AG04449 (cell line): ENCODE measurements around the gene SORBS1.

Source experiments
- CTCF ChIA-PET: fragments of 350-600 bp; formaldehyde crosslinking; extraction: SDS; loops from one replicate; lab custom pipeline; 2021; ENCODE audit warnings: antibody characterized with exemption; lab: Yijun Ruan, JAX
- POLR2A ChIA-PET: fragments of 400-600, 350-600 bp; formaldehyde crosslinking; extraction: SDS; loops from one replicate; lab custom pipeline; 2020; ENCODE audit warnings: antibody characterized with exemption, inconsistent platforms; lab: Yijun Ruan, JAX
- DNase-seq: peaks from one replicate; pipeline ENCODE4 v3.0.0-alpha.2; 2010; ENCODE audit warnings: low read depth, low spot score
- H3K4me3 ChIP-seq: 2 replicates; pipeline ENCODE4 v1.5.1; 2011; ENCODE audit warnings: low read depth, mild to moderate bottlenecking, control low read depth, low read length
- CTCF ChIP-seq: IDR thresholded peaks from one replicate; pipeline ENCODE4 v1.5.1; 2011; ENCODE audit warnings: mild to moderate bottlenecking, moderate library complexity, low read length, control low read depth, inconsistent platforms; ENCODE audit not compliant: insufficient read depth; ENCODE audit errors: missing control alignments

SORBS1 gene

DNA sequence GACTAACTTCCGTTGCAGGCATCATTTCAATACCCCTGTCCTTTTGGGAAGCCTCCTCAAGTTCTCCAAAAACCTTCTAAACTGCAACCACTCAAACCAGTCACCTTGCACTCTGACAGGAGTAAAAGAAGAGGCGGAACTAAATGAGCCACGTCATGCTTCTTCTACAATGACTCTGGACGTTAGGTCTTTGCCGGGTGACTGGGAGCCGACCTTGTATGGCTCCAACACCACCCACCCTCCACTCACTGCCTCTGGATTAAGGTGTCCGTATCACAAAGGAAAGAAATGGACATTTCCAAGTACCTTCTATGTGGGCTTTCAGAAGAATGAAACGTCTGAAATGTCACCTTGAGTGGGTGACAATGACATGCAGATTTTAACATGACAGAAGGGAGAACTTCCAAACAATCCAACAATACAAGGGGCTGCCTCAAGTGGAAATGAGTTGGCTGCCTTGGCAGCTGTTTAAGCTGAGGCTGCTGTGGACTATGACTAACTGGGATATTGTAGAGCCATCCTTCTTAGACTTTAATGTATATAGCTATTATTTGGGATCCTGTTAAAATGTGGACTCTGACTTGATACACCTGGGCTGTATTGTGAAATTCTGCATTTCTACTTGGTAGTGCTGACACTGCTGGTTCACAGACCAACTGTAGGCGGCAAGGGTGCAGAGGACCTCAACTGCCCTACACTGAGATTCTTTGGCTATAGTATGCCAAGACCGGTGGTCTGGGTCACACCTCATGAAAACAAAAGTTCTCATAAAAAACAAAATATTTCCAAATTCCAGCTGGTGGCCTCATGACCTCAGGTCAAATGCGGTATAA lies 236.5 kb downstream of the SORBS1 start:
- DNase-seq, result no peak
- no peak overlapping the region for H3K4me3 ChIP-seq
- CTCF ChIA-PET, result no interaction called here
- no peak for TF ChIP-seq CTCF
- POLR2A ChIA-PET, result no interaction called here

DNA sequence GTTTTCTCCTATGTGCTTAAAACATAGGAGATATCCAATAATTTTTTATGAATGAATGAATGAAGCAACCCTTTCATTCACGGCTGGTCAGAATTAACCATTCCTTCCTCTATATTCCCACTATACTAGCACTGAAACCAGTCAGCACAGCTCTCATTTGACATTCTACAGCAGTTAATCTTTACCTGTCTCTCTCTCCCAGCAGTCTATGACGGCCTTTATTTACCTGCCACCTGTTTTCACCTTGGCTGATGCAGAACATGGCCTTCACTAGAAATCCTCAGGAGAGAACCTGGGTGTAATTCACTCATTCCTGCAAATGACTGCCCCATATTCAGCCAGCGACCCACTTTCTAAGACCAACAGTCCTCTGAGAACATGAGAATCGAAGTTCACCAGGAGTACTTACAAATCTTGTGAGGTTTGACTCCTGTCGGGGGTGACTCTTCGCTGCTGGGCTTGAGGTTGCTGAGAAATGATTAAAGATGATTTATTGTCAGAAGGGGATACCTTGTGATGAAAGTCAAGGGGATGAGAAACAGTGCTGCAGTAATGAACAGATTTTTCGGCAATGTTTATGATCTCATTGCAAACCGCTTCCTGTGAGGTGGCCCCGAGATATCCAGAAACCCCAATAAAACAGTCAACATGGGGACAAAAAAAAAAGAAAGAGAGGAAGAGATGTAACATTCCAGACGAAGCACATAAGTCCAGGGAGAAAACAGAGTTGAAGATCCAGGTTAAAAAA lies 239.4 kb downstream of the SORBS1 start:
- H3K4me3 ChIP-seq, result no peak overlapping the region
- no peak for DNase-seq
- TF ChIP-seq CTCF, result no peak
- POLR2A ChIA-PET, result no interaction called here
- CTCF ChIA-PET, result interaction anchor here (0.8 kb wide), 1 partner anchor 41 kb away, joined by 5 read pairs; no protein-coding TSS in a partner anchor

- no peak for DNase-seq
- POLR2A ChIA-PET, result interaction anchor here (0.6 kb wide), 1 partner anchor 743 kb away, joined by 3 read pairs; no protein-coding TSS in a partner anchor
- TF ChIP-seq CTCF, result no peak
- no peak overlapping the region for H3K4me3 ChIP-seq
- CTCF ChIA-PET, result no interaction called here
Measured at GRCh38 chr10:95319239-95319638, 241.9 kb downstream of the SORBS1 start.

GRCh38 chr10:95315509-95315908 lies 245.7 kb downstream of the SORBS1 start:
- POLR2A ChIA-PET, result no interaction called here
- no peak for TF ChIP-seq CTCF
- no peak overlapping the region for H3K4me3 ChIP-seq
- DNase-seq, result no peak
- CTCF ChIA-PET, result interaction anchor here (1.3 to 2.1 kb wide), 2 partner anchors 12 to 72 kb away, joined by 4 read pairs; no protein-coding TSS in a partner anchor

GRCh38 chr10:95314192-95314918 lies 246.8 kb downstream of the SORBS1 start:
- CTCF ChIA-PET, result interaction anchor here (1.2 to 2.1 kb wide), 2 partner anchors 68 to 71 kb away, joined by 3 to 4 read pairs; no protein-coding TSS in a partner anchor
- no peak overlapping the region for H3K4me3 ChIP-seq
- POLR2A ChIA-PET, result no interaction called here
- DNase-seq, result no peak
- TF ChIP-seq CTCF, result no peak
